Ishikawa (cell line): Measurements from ENCODE around the gene MKNK1.

Source experiments
- CEBPB ChIP-seq: IDR thresholded peaks from 2 replicates; pipeline ENCODE4 v1.6.1; 2012
- CREB1 ChIP-seq: IDR thresholded peaks from 2 replicates; pipeline ENCODE4 v1.6.1; 2012; ENCODE audit warnings: low read depth
- EGR1 ChIP-seq: IDR thresholded peaks from 2 replicates; pipeline ENCODE4 v1.6.1; 2012
- EP300 ChIP-seq: IDR thresholded peaks from 2 replicates; pipeline ENCODE4 v1.6.1; 2012; ENCODE audit warnings: borderline replicate concordance
- FOXM1 ChIP-seq: IDR thresholded peaks from 2 replicates; pipeline ENCODE4 v1.6.1; 2012; ENCODE audit warnings: low read depth, borderline replicate concordance
- NFIC ChIP-seq: IDR thresholded peaks from 2 replicates; pipeline ENCODE4 v1.6.1; 2012
- RAD21 ChIP-seq: IDR thresholded peaks from 2 replicates; pipeline ENCODE4 v1.6.1; 2012; ENCODE audit warnings: low read depth
- TAF1 ChIP-seq: IDR thresholded peaks from 2 replicates; pipeline ENCODE4 v1.6.1; 2012; ENCODE audit warnings: low read depth, mild to moderate bottlenecking
- TCF12 ChIP-seq: IDR thresholded peaks from 2 replicates; pipeline ENCODE4 v1.6.1; 2012; ENCODE audit warnings: low read depth
- TEAD4 ChIP-seq: IDR thresholded peaks from 2 replicates; pipeline ENCODE4 v1.6.1; 2012
- YY1 ChIP-seq: IDR thresholded peaks from 2 replicates; pipeline ENCODE4 v1.6.1; 2012; ENCODE audit warnings: low read depth
- ZBTB7A ChIP-seq: IDR thresholded peaks from 2 replicates; pipeline ENCODE4 v1.6.1; 2012; ENCODE audit warnings: low read depth
- TF ChIP-seq, protein P1 (sequence below): IDR thresholded peaks from 2 replicates; pipeline ENCODE4 v1.6.1; 2012
- TF ChIP-seq, protein P2 (sequence below): IDR thresholded peaks from 2 replicates; pipeline ENCODE4 v1.6.1; 2012
- TF ChIP-seq, protein P3 (sequence below): IDR thresholded peaks from 2 replicates; pipeline ENCODE4 v1.6.1; 2012; ENCODE audit warnings: low read depth, mild to moderate bottlenecking

MKNK1 gene

DNA sequence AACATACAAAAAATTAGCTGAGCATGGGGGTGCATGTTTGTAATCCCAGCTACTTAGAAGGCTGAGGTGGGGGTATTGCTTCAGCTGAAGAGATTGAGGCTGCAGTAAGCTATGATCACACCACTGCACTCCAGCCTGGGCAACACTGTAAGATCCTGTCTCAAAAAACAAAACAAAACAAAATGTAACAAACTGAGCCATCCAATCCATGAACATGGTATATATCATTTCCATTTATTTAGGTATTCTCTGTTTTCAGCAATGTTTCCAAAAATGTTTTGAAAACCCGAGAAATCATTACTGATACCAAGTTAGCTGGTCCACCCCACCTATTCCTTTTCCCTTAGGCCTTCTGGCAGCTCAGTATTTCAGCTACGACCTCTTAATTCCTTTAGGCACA lies 45.7 kb upstream of the MKNK1 start:
- TF ChIP-seq, protein P1, sequence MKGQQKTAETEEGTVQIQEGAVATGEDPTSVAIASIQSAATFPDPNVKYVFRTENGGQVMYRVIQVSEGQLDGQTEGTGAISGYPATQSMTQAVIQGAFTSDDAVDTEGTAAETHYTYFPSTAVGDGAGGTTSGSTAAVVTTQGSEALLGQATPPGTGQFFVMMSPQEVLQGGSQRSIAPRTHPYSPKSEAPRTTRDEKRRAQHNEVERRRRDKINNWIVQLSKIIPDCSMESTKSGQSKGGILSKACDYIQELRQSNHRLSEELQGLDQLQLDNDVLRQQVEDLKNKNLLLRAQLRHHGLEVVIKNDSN: no peak
- TF ChIP-seq TCF12: no peak
- TF ChIP-seq TAF1: no peak

DNA sequence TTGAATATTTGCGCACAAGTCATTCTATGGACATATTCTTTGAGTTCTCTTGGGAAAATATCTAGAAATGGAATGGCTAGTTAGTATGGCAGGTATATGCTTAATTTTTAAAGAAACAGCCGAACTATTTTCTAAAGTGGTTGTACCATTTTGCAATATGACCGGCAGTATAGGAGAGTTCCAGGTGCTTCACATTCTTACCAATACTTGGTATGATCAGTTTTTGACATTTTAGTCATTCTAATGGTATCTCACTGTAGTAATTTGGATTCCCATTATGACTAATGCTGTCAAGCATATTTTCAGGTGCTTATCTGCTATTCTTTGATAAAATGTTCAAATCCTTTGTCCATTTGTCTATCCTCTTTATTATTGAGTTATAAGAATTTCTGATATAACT lies 43.5 kb upstream of the MKNK1 start:
- TF ChIP-seq EP300: no peak
- TF ChIP-seq, protein P2, sequence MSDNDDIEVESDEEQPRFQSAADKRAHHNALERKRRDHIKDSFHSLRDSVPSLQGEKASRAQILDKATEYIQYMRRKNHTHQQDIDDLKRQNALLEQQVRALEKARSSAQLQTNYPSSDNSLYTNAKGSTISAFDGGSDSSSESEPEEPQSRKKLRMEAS: no peak
- TF ChIP-seq YY1: no peak
- TF ChIP-seq TEAD4: no peak
- no peak for TF ChIP-seq RAD21

DNA sequence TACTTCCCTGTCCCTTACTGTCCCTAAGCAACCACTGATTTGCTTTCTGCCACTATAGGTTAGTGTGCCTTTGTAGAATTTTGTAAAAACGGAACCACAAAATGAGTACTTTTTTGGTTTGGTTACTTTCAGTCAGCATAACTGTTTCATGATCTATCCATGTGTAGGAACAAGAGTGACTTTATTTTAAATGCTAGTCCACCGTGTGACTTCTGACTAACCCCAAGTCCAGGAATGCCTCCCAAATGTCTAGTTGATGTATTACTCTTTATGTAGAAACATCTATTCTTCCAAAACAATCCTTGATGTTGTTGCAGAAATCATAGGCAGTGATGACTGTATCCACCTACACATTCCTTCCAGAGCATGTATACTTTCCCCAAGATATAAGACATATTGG lies 42.8 kb upstream of the MKNK1 start:
- TF ChIP-seq CEBPB (no peak), FOXM1 (no peak), RAD21 (no peak), TEAD4 (no peak), TCF12 (no peak), EGR1 (no peak), NFIC (no peak), ZBTB7A (no peak), YY1 (no peak), EP300 (no peak), TAF1 (no peak), CREB1 (no peak)
- TF ChIP-seq, protein P1: no peak
- TF ChIP-seq, protein P2: no peak
- TF ChIP-seq, protein P3, sequence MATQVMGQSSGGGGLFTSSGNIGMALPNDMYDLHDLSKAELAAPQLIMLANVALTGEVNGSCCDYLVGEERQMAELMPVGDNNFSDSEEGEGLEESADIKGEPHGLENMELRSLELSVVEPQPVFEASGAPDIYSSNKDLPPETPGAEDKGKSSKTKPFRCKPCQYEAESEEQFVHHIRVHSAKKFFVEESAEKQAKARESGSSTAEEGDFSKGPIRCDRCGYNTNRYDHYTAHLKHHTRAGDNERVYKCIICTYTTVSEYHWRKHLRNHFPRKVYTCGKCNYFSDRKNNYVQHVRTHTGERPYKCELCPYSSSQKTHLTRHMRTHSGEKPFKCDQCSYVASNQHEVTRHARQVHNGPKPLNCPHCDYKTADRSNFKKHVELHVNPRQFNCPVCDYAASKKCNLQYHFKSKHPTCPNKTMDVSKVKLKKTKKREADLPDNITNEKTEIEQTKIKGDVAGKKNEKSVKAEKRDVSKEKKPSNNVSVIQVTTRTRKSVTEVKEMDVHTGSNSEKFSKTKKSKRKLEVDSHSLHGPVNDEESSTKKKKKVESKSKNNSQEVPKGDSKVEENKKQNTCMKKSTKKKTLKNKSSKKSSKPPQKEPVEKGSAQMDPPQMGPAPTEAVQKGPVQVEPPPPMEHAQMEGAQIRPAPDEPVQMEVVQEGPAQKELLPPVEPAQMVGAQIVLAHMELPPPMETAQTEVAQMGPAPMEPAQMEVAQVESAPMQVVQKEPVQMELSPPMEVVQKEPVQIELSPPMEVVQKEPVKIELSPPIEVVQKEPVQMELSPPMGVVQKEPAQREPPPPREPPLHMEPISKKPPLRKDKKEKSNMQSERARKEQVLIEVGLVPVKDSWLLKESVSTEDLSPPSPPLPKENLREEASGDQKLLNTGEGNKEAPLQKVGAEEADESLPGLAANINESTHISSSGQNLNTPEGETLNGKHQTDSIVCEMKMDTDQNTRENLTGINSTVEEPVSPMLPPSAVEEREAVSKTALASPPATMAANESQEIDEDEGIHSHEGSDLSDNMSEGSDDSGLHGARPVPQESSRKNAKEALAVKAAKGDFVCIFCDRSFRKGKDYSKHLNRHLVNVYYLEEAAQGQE: no peak

DNA sequence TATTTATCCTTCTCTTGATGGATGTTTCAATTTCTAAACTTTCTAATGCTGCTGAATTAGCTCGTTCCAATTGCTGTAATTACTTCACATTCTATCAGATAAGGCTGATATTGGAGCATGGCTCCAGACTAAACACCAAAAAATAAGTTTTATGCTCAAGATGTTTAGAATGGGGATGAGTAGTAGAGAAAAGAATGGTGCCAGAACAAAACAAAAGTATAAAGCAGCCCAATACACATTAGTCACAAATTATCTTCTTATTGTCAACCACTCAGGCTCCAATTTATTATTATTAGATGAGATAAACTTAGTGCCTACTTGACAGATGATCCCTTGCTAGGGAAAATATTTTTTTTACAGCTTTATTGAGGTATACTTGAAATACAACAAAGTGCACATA lies 42.3 kb upstream of the MKNK1 start:
- TF ChIP-seq EGR1 (no peak), RAD21 (no peak), CREB1 (no peak), CEBPB (no peak), TAF1 (no peak), EP300 (no peak), FOXM1 (no peak), TEAD4 (no peak), ZBTB7A (no peak), NFIC (no peak), TCF12 (no peak), YY1 (no peak)
- TF ChIP-seq, protein P1: no peak
- TF ChIP-seq, protein P2: no peak
- TF ChIP-seq, protein P3: no peak

DNA sequence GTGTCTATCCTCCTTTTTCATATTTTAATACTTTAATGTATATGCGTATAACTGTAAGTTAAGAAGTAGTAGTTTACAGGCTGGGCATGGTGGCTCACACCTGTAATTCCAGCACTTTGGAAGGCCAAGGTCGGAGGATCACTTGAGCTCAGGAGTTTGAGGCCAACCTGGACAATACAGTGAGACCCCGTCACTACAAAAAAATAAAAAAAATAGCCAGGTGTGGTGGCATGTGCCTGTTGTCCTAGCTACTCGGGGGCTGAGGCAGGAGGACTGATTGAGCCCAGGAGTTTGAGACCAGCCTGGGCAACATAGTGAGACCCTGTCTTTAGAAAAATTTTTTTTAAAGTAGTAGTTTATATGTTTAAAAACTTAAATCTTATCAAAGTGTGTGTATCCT lies 41.7 kb upstream of the MKNK1 start:
- no peak for TF ChIP-seq EP300
- no peak for TF ChIP-seq EGR1
- no peak for TF ChIP-seq TEAD4
- TF ChIP-seq CEBPB: no peak
- no peak for TF ChIP-seq ZBTB7A
- TF ChIP-seq, protein P1: no peak
- TF ChIP-seq YY1: no peak
- TF ChIP-seq, protein P2: no peak
- TF ChIP-seq NFIC: no peak
- no peak for TF ChIP-seq CREB1
- TF ChIP-seq TCF12: no peak
- TF ChIP-seq, protein P3: no peak
- no peak for TF ChIP-seq FOXM1
- TF ChIP-seq TAF1: no peak
- no peak for TF ChIP-seq RAD21
